Esophagus (tissue), 2 donors: ENCODE data around the gene FBXO39. TPM values are rescaled to one million over a fixed set of nuclear protein-coding genes. Genes with fewer than 3 reads are reported as not detected.

Source experiments
- polyA plus RNA-seq, 2 donors: library from polyadenylated mRNA; stranded (reverse); fragments of 200-250 nt; gene quantifications; one replicate each; pipeline ENCODE4 v1.2.3, GENCODE V29; 2013
- donor health status: healthy with polysubstance abuse.
- donor health status: Bipolar disorder and iron deficiency.

The FBXO39 gene
- polyA plus RNA-seq, 2 donors, result 0.28 to 0.61 TPM

Other genes starting within 250 kb of the FBXO39 start
- 10 to 100 TPM in 1 of 2 donors, 1 to 10 TPM in 1; 9.5 to 14.4 TPM for gene PITPNM3, start 219.7 kb upstream of the FBXO39 start, polyA plus RNA-seq
- gene KIAA0753, start 135.5 kb upstream of the FBXO39 start, polyA plus RNA-seq, result 1 to 10 TPM; 5.8 to 6.7 TPM
- 100 to 1,000 TPM; 578 to 612 TPM for gene TXNDC17, start 135.2 kb upstream of the FBXO39 start, polyA plus RNA-seq
- gene MED31, start 124.6 kb upstream of the FBXO39 start, polyA plus RNA-seq, result 10 to 100 TPM; 18.1 to 34.6 TPM
- 1 to 10 TPM; 2.1 to 2.9 TPM for gene C17orf100, start 124.5 kb upstream of the FBXO39 start, polyA plus RNA-seq
- gene SLC13A5, start 62.8 kb upstream of the FBXO39 start, polyA plus RNA-seq, result 1 to 10 TPM in 1 of 2 donors, under 1 TPM in 1; 0.49 to 2.1 TPM
- gene XAF1, start 20.2 kb upstream of the FBXO39 start, polyA plus RNA-seq, result 10 to 100 TPM in 1 of 2 donors, 1 to 10 TPM in 1; 9.4 to 26.8 TPM
- gene TEKT1, start 55.5 kb downstream of the FBXO39 start, polyA plus RNA-seq, result not detected
- gene ALOX12, start 219.8 kb downstream of the FBXO39 start, polyA plus RNA-seq, result 10 to 100 TPM; 54.4 to 66.5 TPM
- gene RNASEK, start 236.4 kb downstream of the FBXO39 start, polyA plus RNA-seq, result 100 to 1,000 TPM; 216 to 253 TPM
- 1 to 10 TPM; 1.5 to 1.8 TPM for gene BCL6B, start 246.8 kb downstream of the FBXO39 start, polyA plus RNA-seq